SK-N-SH (cell line): ENCODE data around the gene MYLIP.

Experiments used
- EZH2phosphoT487 ChIP-seq: fragments of 200-600 bp; sonication (generic); IDR thresholded peaks from 2 replicates; pipeline ENCODE4 v1.6.1; 2017; ENCODE audit warnings: low read depth, mixed run types, mild to moderate bottlenecking, antibody characterized with exemption, moderate library complexity, borderline replicate concordance
- NFIC ChIP-seq: IDR thresholded peaks from 2 replicates; pipeline ENCODE4 v1.4.0; 2012; ENCODE audit warnings: borderline replicate concordance
- TEAD4 ChIP-seq: IDR thresholded peaks from 2 replicates; pipeline ENCODE4 v1.4.0; 2012; ENCODE audit warnings: mild to moderate bottlenecking, borderline replicate concordance; ENCODE audit not compliant: insufficient read depth
- TF ChIP-seq, protein P1 (sequence below): IDR thresholded peaks from 2 replicates; pipeline ENCODE4 v1.4.0; 2012; ENCODE audit warnings: low read depth, borderline replicate concordance
- TF ChIP-seq, protein P2 (sequence below): fragments of 150-350 bp; IDR thresholded peaks from 2 replicates; pipeline ENCODE4 v1.6.1; 2017; ENCODE audit warnings: antibody characterized with exemption, low read length, low read depth, borderline replicate concordance
- TF ChIP-seq, protein P3 (sequence below): IDR thresholded peaks from 2 replicates; pipeline ENCODE4 v1.4.0; 2012; ENCODE audit warnings: low read depth

DNA sequence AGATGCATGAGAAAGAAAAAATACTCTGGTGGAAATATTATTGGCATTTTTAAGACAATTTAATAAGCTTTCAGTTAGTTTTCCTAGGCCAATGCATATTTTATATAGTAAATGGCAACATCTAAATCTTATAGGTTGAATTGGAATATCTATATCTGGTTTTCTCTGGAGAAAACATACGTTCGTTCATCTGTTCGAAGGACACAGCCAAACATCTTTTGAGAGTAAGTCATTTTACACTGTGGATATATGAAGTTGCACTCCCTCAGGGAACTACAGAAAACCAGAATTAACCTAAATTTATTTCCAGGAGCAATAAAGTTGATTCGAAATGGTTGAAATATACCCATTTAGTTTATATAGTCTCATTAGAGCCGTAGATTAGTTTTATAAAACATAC lies 49.0 kb downstream of the MYLIP start:
- TF ChIP-seq EZH2phosphoT487 (no peak), TEAD4 (no peak), NFIC (no peak)
- TF ChIP-seq, protein P1, sequence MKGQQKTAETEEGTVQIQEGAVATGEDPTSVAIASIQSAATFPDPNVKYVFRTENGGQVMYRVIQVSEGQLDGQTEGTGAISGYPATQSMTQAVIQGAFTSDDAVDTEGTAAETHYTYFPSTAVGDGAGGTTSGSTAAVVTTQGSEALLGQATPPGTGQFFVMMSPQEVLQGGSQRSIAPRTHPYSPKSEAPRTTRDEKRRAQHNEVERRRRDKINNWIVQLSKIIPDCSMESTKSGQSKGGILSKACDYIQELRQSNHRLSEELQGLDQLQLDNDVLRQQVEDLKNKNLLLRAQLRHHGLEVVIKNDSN = no peak
- TF ChIP-seq, protein P2, sequence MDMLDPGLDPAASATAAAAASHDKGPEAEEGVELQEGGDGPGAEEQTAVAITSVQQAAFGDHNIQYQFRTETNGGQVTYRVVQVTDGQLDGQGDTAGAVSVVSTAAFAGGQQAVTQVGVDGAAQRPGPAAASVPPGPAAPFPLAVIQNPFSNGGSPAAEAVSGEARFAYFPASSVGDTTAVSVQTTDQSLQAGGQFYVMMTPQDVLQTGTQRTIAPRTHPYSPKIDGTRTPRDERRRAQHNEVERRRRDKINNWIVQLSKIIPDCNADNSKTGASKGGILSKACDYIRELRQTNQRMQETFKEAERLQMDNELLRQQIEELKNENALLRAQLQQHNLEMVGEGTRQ = no peak
- TF ChIP-seq, protein P3, sequence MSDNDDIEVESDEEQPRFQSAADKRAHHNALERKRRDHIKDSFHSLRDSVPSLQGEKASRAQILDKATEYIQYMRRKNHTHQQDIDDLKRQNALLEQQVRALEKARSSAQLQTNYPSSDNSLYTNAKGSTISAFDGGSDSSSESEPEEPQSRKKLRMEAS = no peak
